ENCODE measurements around the gene SMARCAL1.
"Not testable (repeated sequence)": the region's sequence is repeated elsewhere in the genome, so short reads cannot be mapped to it uniquely, and the experiment has no call there.

SMARCAL1 gene

GRCh38 chr2:216412022-216412999, at the start of gene SMARCAL1:
TSS of gene SMARCAL1 (plus strand) at chr2:216412484. CDS start at chr2:216414705, 2,221 bp downstream.
- DNase-seq (ENCODE audit: low spot score) = peak; percentile 96

GRCh38 chr2:216362730-216363129, 49.6 kb upstream of the SMARCAL1 start:
- no peak for DNase-seq (ENCODE audit: low spot score)

GRCh38 chr2:216363221-216363620, 49.1 kb upstream of the SMARCAL1 start:
- no peak for DNase-seq (ENCODE audit: low spot score)

- DNase-seq (ENCODE audit: low spot score) = no peak
Measured at GRCh38 chr2:216365518-216365917, 46.8 kb upstream of the SMARCAL1 start.

- no peak for DNase-seq (ENCODE audit: low spot score)
Measured at GRCh38 chr2:216366777-216367471, 45.4 kb upstream of the SMARCAL1 start.

GRCh38 chr2:216369821-216370220, 42.5 kb upstream of the SMARCAL1 start:
- no peak for DNase-seq (ENCODE audit: low spot score)

GRCh38 chr2:216370961-216371712, 41.1 kb upstream of the SMARCAL1 start:
- no peak for DNase-seq (ENCODE audit: low spot score)

GRCh38 chr2:216371721-216372702, 40.3 kb upstream of the SMARCAL1 start, which contains the start of gene MARCHF4:
TSS of gene MARCHF4 (minus strand) at chr2:216372483. CDS start at chr2:216370260, 2,223 bp downstream.
- peak; percentile 24 for DNase-seq (ENCODE audit: low spot score)

- peak; percentile 6 for DNase-seq (ENCODE audit: low spot score)
Measured at GRCh38 chr2:216372761-216373291, 39.5 kb upstream of the SMARCAL1 start.

- DNase-seq (ENCODE audit: low spot score) = no peak
Measured at GRCh38 chr2:216373896-216374295, 38.4 kb upstream of the SMARCAL1 start.

- no peak for DNase-seq (ENCODE audit: low spot score)
Measured at GRCh38 chr2:216375286-216375685, 37.0 kb upstream of the SMARCAL1 start.

- no peak for DNase-seq (ENCODE audit: low spot score)
Measured at GRCh38 chr2:216379977-216380376, 32.3 kb upstream of the SMARCAL1 start.

- not testable (repeated sequence) for DNase-seq (ENCODE audit: low spot score)
Measured at GRCh38 chr2:216384409-216384808, 27.9 kb upstream of the SMARCAL1 start.

- no peak for DNase-seq (ENCODE audit: low spot score)
Measured at GRCh38 chr2:216385478-216385877, 26.8 kb upstream of the SMARCAL1 start.

- no peak for DNase-seq (ENCODE audit: low spot score)
Measured at GRCh38 chr2:216387262-216387661, 25.0 kb upstream of the SMARCAL1 start.

- DNase-seq (ENCODE audit: low spot score) = no peak
Measured at GRCh38 chr2:216388046-216388884, 24.0 kb upstream of the SMARCAL1 start.

- no peak for DNase-seq (ENCODE audit: low spot score)
Measured at GRCh38 chr2:216389570-216389969, 22.7 kb upstream of the SMARCAL1 start.

- no peak for DNase-seq (ENCODE audit: low spot score)
Measured at GRCh38 chr2:216391401-216391800, 20.9 kb upstream of the SMARCAL1 start.

GRCh38 chr2:216392018-216392562, 20.2 kb upstream of the SMARCAL1 start:
- no peak for DNase-seq (ENCODE audit: low spot score)

Data from LoVo (cell line).